Measurements from ENCODE around the gene MMAB.

DNA sequence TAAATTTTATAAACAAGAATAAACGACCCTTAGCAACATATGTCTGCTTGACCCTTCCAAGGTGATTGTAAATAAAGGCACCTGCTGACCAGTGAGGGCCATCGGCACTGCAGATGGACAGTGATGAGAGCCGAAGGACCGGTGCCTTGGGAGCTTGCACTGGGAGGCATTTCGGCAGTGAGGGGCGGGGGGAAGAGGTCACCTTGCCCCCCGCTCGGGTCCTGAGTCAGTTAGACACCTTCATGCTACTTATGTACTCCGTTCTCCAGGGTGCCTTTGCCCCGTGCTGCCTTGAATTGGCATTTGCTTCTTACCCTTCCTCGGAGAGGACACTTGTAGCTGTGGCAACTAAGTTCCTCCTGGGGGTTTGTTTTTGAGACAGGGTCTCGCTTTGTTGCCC is 23.0 kb downstream of the MMAB start:
- TF ChIP-seq, protein P1, sequence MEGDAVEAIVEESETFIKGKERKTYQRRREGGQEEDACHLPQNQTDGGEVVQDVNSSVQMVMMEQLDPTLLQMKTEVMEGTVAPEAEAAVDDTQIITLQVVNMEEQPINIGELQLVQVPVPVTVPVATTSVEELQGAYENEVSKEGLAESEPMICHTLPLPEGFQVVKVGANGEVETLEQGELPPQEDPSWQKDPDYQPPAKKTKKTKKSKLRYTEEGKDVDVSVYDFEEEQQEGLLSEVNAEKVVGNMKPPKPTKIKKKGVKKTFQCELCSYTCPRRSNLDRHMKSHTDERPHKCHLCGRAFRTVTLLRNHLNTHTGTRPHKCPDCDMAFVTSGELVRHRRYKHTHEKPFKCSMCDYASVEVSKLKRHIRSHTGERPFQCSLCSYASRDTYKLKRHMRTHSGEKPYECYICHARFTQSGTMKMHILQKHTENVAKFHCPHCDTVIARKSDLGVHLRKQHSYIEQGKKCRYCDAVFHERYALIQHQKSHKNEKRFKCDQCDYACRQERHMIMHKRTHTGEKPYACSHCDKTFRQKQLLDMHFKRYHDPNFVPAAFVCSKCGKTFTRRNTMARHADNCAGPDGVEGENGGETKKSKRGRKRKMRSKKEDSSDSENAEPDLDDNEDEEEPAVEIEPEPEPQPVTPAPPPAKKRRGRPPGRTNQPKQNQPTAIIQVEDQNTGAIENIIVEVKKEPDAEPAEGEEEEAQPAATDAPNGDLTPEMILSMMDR (IDR thresholded peaks at IDR 0.05; ENCODE audit: poor library complexity) = no peak
- TF ChIP-seq EZH2 (IDR thresholded peaks at IDR 0.05; ENCODE audit: borderline replicate concordance) = no peak
- TF ChIP-seq EZH2phosphoT487 (IDR thresholded peaks at IDR 0.05; ENCODE audit: low read depth, severe bottlenecking, unreplicated experiment) = no peak

Measured in hepatocyte (in vitro differentiated cells).